ENCODE data around the gene HMOX2.

Gene HMOX2

DNA sequence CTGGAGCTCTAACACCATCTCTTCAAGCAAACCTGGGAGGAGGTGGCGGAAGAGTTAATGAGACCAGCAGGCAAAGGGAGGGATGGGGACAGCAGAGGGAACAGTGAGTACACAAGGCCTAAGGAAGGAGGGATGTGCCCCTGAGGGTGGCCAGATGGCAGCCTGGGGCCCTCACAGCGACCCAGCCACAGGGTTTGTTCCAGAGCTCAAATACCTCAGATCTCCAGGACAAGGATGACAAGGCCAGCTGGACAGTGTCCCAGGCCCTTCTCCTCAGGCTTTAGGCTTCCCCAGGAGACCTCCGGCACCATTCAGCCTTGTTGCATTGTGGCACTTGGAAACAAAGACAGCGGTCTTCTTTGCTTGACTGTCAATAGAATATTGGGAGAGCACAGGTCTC lies 47.5 kb downstream of the HMOX2 start:
- Histone ChIP-seq H3K9me3 (ENCODE audit: insufficient read depth, low read length, severe bottlenecking) (no peaks in the 10 kb centered on the region), H3K9ac (ENCODE audit: low read depth, low read length) (no peak overlapping the region), H3K36me3 (ENCODE audit: insufficient read depth, low read length) (no peaks in the 10 kb centered on the region), H4K20me1 (ENCODE audit: insufficient read depth, low read length) (no peaks in the 10 kb centered on the region), H3K4me1 (ENCODE audit: insufficient read depth, low read length) (no peaks in the 10 kb centered on the region), H3K27ac (ENCODE audit: low read length) (no peak overlapping the region), H3K27me3 (ENCODE audit: insufficient read depth, low read length, poor library complexity) (no peaks in the 10 kb centered on the region), H3K79me2 (ENCODE audit: insufficient read depth, low read length) (no peaks in the 10 kb centered on the region), H2AFZ (ENCODE audit: low read depth, low read length) (no peak overlapping the region), H3K4me2 (ENCODE audit: insufficient read depth, low read length) (no peak overlapping the region), H3K4me3 (ENCODE audit: low read depth in 1 of 2, low read length in 2 of 2) (no peak overlapping the region)
- DNase-seq = no peak
- TF ChIP-seq EZH2 (IDR thresholded peaks at IDR 0.05; ENCODE audit: borderline replicate concordance, low read depth, low read length, severe bottlenecking) = no peak
- TF ChIP-seq, protein P1, sequence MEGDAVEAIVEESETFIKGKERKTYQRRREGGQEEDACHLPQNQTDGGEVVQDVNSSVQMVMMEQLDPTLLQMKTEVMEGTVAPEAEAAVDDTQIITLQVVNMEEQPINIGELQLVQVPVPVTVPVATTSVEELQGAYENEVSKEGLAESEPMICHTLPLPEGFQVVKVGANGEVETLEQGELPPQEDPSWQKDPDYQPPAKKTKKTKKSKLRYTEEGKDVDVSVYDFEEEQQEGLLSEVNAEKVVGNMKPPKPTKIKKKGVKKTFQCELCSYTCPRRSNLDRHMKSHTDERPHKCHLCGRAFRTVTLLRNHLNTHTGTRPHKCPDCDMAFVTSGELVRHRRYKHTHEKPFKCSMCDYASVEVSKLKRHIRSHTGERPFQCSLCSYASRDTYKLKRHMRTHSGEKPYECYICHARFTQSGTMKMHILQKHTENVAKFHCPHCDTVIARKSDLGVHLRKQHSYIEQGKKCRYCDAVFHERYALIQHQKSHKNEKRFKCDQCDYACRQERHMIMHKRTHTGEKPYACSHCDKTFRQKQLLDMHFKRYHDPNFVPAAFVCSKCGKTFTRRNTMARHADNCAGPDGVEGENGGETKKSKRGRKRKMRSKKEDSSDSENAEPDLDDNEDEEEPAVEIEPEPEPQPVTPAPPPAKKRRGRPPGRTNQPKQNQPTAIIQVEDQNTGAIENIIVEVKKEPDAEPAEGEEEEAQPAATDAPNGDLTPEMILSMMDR (IDR thresholded peaks at IDR 0.05; ENCODE audit: borderline replicate concordance, extremely low read depth, low read length, poor library complexity, severe bottlenecking) = no peak
- no peak for ATAC-seq (ENCODE audit: insufficient read depth, low read depth)

GRCh38 chr16:4524571-4524970 lies 48.4 kb downstream of the HMOX2 start:
- no peaks in the 10 kb centered on the region for H3K36me3 ChIP-seq (ENCODE audit: insufficient read depth, low read length)
- ATAC-seq (ENCODE audit: insufficient read depth, low read depth) = no peak
- no peaks in the 10 kb centered on the region for H3K79me2 ChIP-seq (ENCODE audit: insufficient read depth, low read length)

DNA sequence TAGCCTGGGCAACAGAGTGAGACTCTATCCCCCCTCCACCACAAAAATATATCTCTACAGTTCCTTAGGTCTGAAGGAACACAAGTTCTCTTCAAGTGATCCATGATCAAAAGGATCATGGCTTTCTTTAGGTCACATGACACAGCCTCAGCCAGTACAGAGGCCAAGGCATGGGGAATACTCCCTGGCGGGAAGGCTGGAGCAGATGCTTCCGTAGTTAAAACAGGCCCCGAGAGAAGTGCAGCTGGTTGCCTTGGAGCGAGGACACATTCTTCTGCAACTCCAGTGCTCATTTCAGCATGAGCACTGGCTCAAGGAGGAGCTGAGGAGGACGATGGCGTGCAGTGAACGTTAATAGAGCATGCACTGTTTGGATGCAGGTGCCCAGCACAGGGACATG lies 48.9 kb downstream of the HMOX2 start:
- ATAC-seq (ENCODE audit: insufficient read depth, low read depth) (no peak), DNase-seq (no peak)
- H3K27ac ChIP-seq (ENCODE audit: low read length) = no peak overlapping the region
- H3K4me2 ChIP-seq (ENCODE audit: insufficient read depth, low read length) = no peak overlapping the region
- no peaks in the 10 kb centered on the region for H3K27me3 ChIP-seq (ENCODE audit: insufficient read depth, low read length, poor library complexity)
- H4K20me1 ChIP-seq (ENCODE audit: insufficient read depth, low read length) = no peaks in the 10 kb centered on the region
- no peaks in the 10 kb centered on the region for H3K9me3 ChIP-seq (ENCODE audit: insufficient read depth, low read length, severe bottlenecking)
- no peaks in the 10 kb centered on the region for H3K79me2 ChIP-seq (ENCODE audit: insufficient read depth, low read length)
- no peaks in the 10 kb centered on the region for H3K36me3 ChIP-seq (ENCODE audit: insufficient read depth, low read length)
- TF ChIP-seq, protein P1 (IDR thresholded peaks at IDR 0.05; ENCODE audit: borderline replicate concordance, extremely low read depth, low read length, poor library complexity, severe bottlenecking) = no peak
- TF ChIP-seq EZH2 (IDR thresholded peaks at IDR 0.05; ENCODE audit: borderline replicate concordance, low read depth, low read length, severe bottlenecking) = no peak
- no peak overlapping the region for H3K4me3 ChIP-seq (ENCODE audit: low read depth in 1 of 2, low read length in 2 of 2)
- no peaks in the 10 kb centered on the region for H3K4me1 ChIP-seq (ENCODE audit: insufficient read depth, low read length)
- H3K9ac ChIP-seq (ENCODE audit: low read depth, low read length) = no peak overlapping the region
- no peak overlapping the region for H2AFZ ChIP-seq (ENCODE audit: low read depth, low read length)

More at GRCh38 chr16:4524571-4524970, 48.4 kb downstream of the HMOX2 start:
- no peaks in the 10 kb centered on the region for H3K27me3 ChIP-seq (ENCODE audit: insufficient read depth, low read length, poor library complexity)
- TF ChIP-seq, protein P1 (IDR thresholded peaks at IDR 0.05; ENCODE audit: borderline replicate concordance, extremely low read depth, low read length, poor library complexity, severe bottlenecking) = no peak
- no peak for TF ChIP-seq EZH2 (IDR thresholded peaks at IDR 0.05; ENCODE audit: borderline replicate concordance, low read depth, low read length, severe bottlenecking)
- no peak overlapping the region for H3K4me2 ChIP-seq (ENCODE audit: insufficient read depth, low read length)
- H3K4me1 ChIP-seq (ENCODE audit: insufficient read depth, low read length) = no peaks in the 10 kb centered on the region
- H3K9ac ChIP-seq (ENCODE audit: low read depth, low read length) = no peak overlapping the region
- H3K9me3 ChIP-seq (ENCODE audit: insufficient read depth, low read length, severe bottlenecking) = no peaks in the 10 kb centered on the region
- no peak overlapping the region for H2AFZ ChIP-seq (ENCODE audit: low read depth, low read length)
- H3K4me3 ChIP-seq (ENCODE audit: low read depth in 1 of 2, low read length in 2 of 2) = no peak overlapping the region
- H4K20me1 ChIP-seq (ENCODE audit: insufficient read depth, low read length) = no peaks in the 10 kb centered on the region
- no peak for DNase-seq
- no peak overlapping the region for H3K27ac ChIP-seq (ENCODE audit: low read length)

Measured in DND-41 (cell line).